Measurements from ENCODE around the gene DNAH2.

DNA sequence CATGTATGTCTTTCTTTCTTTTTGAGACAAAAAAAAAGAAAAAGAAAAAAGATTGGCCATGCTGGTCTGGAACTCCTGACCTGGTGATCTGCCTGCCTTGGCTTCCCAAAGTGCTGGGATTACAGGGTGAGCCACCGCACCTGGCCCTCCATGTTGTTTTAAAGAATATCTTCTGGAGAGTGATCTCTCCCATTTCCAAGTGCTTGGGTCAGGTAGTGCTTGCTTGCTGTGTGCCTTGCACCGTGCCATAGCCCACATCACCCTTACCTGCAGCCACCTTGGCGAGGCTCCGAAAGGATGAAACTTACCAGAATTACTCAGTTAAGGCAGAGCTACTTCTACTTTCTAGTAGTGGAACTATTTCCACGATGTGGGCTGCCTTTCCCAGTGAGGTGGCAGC, 97.4 kb downstream of the DNAH2 start:
- no peak for TF ChIP-seq EZH2 (IDR thresholded peaks at IDR 0.05)
- TF ChIP-seq FOXP2 (optimal IDR thresholded peaks at IDR 0.05; ENCODE audit: control extremely low read depth, extremely low read length, insufficient read depth), result no peak

Measured in SK-N-MC (cell line).